Panc1 (cell line): ENCODE results near the gene TCOF1. TPM values are rescaled to one million over a fixed set of nuclear protein-coding genes. Genes with fewer than 3 reads are reported as not detected.

ENCODE experiments used
- ATAC-seq: fragments of 200-7000 bp; cut with Tn5 transposase; 2 replicates; pipeline ENCODE4 v1.9.1; 2020; ENCODE audit warnings: mild to moderate bottlenecking, moderate library complexity
- BruUV-seq: library from RNA; stranded (reverse); fragments of 400-500 nt; replicated peaks from 2 replicates; lab custom pipeline; 2021; lab: Mats Ljungman, UMichigan
- CTCF ChIA-PET: fragments of 300-600 bp; sonication (Branson Sonifier 250); formaldehyde crosslinking; loops from one replicate; lab custom pipeline; 2022; ENCODE audit warnings: antibody characterized with exemption; lab: Charles Lee
- POLR2A ChIA-PET: fragments of 300-600 bp; sonication (Branson Sonifier 250); formaldehyde crosslinking; loops from one replicate; lab custom pipeline; 2022; ENCODE audit warnings: antibody characterized with exemption; lab: Charles Lee
- DNase-seq: peaks from one replicate; pipeline ENCODE4 v3.0.0-alpha.2; 2010; ENCODE audit warnings: low read depth, low spot score
- H3K27ac ChIP-seq: 2 replicates; pipeline ENCODE4 v1.5.1; 2011; ENCODE audit warnings: mild to moderate bottlenecking, low read length, inconsistent platforms
- H3K27me3 ChIP-seq: fragments of 200-500 bp; sonication (Bioruptor generic); 2 replicates; pipeline ENCODE4 v1.6.0; 2014; ENCODE audit warnings: low read length, inconsistent platforms; ENCODE audit not compliant: control insufficient read depth, insufficient read depth
- H3K36me3 ChIP-seq: fragments of 200-500 bp; sonication (Bioruptor generic); 2 replicates; pipeline ENCODE4 v1.5.1; 2014; ENCODE audit warnings: inconsistent platforms, mild to moderate bottlenecking, low read length, moderate library complexity; ENCODE audit not compliant: control insufficient read depth, insufficient read depth
- H3K4me1 ChIP-seq: 2 replicates; pipeline ENCODE4 v1.5.1; 2011; ENCODE audit warnings: inconsistent platforms, mild to moderate bottlenecking, low read length, moderate library complexity; ENCODE audit not compliant: control insufficient read depth, insufficient read depth
- H3K4me3 ChIP-seq, 2 experiments: 2 replicates each; pipeline ENCODE4 v1.5.1; 2011 to 2012; ENCODE audit warnings: low read depth in 2 of 2, low read length in 2 of 2, mild to moderate bottlenecking in 2 of 2, inconsistent platforms in 1 of 2, moderate library complexity in 1 of 2
- H3K9me3 ChIP-seq: fragments of 200-500 bp; sonication (Bioruptor generic); 2 replicates; pipeline ENCODE4 v1.5.1; 2014; ENCODE audit warnings: low read depth, mild to moderate bottlenecking, inconsistent platforms, low read length, moderate library complexity; ENCODE audit not compliant: control insufficient read depth, insufficient read depth
- POLR2AphosphoS5 ChIP-seq: IDR thresholded peaks from 2 replicates; pipeline ENCODE4 v1.6.1; 2012; ENCODE audit warnings: mild to moderate bottlenecking, low read depth, low read length, moderate library complexity
- SIN3A ChIP-seq: IDR thresholded peaks from 2 replicates; pipeline ENCODE4 v1.6.1; 2012; ENCODE audit warnings: low read depth, mild to moderate bottlenecking, low read length, moderate library complexity, borderline replicate concordance; ENCODE audit not compliant: insufficient read depth
- TCF7L2 ChIP-seq: IDR thresholded peaks from 2 replicates; pipeline ENCODE4 v1.6.1; 2011; ENCODE audit warnings: mild to moderate bottlenecking, low read depth, low read length, inconsistent platforms
- in situ Hi-C: cut with HindIII; loops from 2 replicates; pipeline ENCODE4 v1.10.0; 2016; ENCODE audit warnings: low sequenced_read_pairs, low pct_unique_long_range_greater_than_20kb
- intact Hi-C: fragments of 100-400 bp; cut with micrococcal nuclease; formaldehyde crosslinking; loops from one replicate; pipeline ENCODE4 v1.10.0; 2022; ENCODE audit not compliant: unreplicated experiment
- total RNA-seq: library from RNA; stranded (reverse); gene quantifications from one replicate; pipeline ENCODE4 v1.2.1, GENCODE V29; 2021; ENCODE audit not compliant: unreplicated experiment
- TF ChIP-seq, protein P1 (sequence below), 2 experiments: IDR thresholded peaks; 2 replicates each; pipeline ENCODE4 v1.6.1; 2011 to 2012; ENCODE audit warnings: low read depth in 2 of 2, control low read depth in 1 of 2, low read length in 1 of 2, mild to moderate bottlenecking in 1 of 2, moderate library complexity in 1 of 2; ENCODE audit not compliant: insufficient read depth in 1 of 2
- TF ChIP-seq, protein P2 (sequence below): fragments of 450-650 bp; IDR thresholded peaks from 2 replicates; pipeline ENCODE4 v1.5.1; 2017; ENCODE audit warnings: mild to moderate bottlenecking

The TCOF1 gene
- total RNA-seq, 1 experiment from 2014 or later, result 92.8 TPM

DNA sequence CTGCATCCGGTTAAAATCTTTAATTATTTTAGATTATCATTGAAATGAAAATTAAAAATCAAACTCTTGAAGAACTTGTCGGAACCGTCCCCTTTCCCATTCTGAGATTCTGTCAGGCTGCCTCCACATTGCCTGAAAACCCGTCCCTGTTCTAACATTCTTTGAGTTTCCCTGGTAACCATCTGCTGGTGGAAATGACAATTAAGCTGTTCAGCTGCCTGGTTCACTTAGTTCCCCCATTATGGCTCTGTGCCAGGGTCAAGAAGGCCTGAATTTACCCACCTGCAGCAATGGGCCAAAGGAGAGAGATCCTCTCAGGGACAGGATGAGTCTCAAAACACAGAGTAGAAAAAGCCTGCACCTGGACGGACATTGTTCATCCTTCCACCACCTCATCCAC lies 11.8 kb upstream of the TCOF1 start:
- ATAC-seq (no peak), DNase-seq (no peak)
- no peaks in the 10 kb centered on the region for H3K27me3 ChIP-seq
- no peaks in the 10 kb centered on the region for H3K36me3 ChIP-seq
- peaks cover 14% of the 10 kb centered on the region for H3K4me1 ChIP-seq
- CTCF ChIA-PET, result interaction anchor here (0.7 kb wide), 1 partner anchor 91 kb away, joined by 6 read pairs; no protein-coding TSS in a partner anchor
- H3K9me3 ChIP-seq, result no peaks in the 10 kb centered on the region
- intact Hi-C loops, result no loop called here
- H3K27ac ChIP-seq, result no peak overlapping the region
- POLR2A ChIA-PET, result no interaction called here
- H3K4me3 ChIP-seq, result no peak overlapping the region
- BruUV-seq, result no TSS peak
- in situ Hi-C loops, result no loop called here
- no peak for TF ChIP-seq TCF7L2
- TF ChIP-seq, protein P1, sequence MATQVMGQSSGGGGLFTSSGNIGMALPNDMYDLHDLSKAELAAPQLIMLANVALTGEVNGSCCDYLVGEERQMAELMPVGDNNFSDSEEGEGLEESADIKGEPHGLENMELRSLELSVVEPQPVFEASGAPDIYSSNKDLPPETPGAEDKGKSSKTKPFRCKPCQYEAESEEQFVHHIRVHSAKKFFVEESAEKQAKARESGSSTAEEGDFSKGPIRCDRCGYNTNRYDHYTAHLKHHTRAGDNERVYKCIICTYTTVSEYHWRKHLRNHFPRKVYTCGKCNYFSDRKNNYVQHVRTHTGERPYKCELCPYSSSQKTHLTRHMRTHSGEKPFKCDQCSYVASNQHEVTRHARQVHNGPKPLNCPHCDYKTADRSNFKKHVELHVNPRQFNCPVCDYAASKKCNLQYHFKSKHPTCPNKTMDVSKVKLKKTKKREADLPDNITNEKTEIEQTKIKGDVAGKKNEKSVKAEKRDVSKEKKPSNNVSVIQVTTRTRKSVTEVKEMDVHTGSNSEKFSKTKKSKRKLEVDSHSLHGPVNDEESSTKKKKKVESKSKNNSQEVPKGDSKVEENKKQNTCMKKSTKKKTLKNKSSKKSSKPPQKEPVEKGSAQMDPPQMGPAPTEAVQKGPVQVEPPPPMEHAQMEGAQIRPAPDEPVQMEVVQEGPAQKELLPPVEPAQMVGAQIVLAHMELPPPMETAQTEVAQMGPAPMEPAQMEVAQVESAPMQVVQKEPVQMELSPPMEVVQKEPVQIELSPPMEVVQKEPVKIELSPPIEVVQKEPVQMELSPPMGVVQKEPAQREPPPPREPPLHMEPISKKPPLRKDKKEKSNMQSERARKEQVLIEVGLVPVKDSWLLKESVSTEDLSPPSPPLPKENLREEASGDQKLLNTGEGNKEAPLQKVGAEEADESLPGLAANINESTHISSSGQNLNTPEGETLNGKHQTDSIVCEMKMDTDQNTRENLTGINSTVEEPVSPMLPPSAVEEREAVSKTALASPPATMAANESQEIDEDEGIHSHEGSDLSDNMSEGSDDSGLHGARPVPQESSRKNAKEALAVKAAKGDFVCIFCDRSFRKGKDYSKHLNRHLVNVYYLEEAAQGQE (IDR thresholded peaks at IDR 0.05; ENCODE audit: insufficient read depth in 1 of 2, low read depth in 2 of 2, low read length in 1 of 2), result no peak
- TF ChIP-seq, protein P2, sequence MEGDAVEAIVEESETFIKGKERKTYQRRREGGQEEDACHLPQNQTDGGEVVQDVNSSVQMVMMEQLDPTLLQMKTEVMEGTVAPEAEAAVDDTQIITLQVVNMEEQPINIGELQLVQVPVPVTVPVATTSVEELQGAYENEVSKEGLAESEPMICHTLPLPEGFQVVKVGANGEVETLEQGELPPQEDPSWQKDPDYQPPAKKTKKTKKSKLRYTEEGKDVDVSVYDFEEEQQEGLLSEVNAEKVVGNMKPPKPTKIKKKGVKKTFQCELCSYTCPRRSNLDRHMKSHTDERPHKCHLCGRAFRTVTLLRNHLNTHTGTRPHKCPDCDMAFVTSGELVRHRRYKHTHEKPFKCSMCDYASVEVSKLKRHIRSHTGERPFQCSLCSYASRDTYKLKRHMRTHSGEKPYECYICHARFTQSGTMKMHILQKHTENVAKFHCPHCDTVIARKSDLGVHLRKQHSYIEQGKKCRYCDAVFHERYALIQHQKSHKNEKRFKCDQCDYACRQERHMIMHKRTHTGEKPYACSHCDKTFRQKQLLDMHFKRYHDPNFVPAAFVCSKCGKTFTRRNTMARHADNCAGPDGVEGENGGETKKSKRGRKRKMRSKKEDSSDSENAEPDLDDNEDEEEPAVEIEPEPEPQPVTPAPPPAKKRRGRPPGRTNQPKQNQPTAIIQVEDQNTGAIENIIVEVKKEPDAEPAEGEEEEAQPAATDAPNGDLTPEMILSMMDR, result no peak
- no peak for TF ChIP-seq POLR2AphosphoS5
- no peak for TF ChIP-seq SIN3A

DNA sequence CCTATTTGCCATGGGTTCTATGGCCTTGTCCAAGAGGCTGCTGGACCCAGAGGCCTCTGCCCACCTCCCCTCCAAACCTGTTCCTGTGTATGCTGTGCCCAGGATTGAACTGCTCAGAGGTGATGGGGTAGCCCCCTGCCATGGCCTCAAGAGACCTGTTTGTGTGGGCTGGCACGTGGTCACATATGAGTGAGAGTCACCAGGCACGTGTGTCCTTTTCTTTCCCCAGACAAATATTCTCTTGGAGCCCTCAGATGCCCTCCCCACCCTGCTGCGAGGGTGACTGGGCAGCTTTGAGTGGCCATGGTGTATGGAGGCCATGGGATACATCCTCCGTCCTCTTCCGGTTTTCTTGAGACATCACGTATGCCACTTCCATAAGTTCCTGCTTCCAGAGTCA lies 10.9 kb upstream of the TCOF1 start:
- TF ChIP-seq POLR2AphosphoS5, result no peak
- TF ChIP-seq, protein P2, result no peak
- TF ChIP-seq SIN3A, result no peak
- TF ChIP-seq, protein P1 (IDR thresholded peaks at IDR 0.05; ENCODE audit: insufficient read depth in 1 of 2, low read depth in 2 of 2, low read length in 1 of 2), result no peak
- no peak for TF ChIP-seq TCF7L2
- CTCF ChIA-PET, result no interaction called here
- POLR2A ChIA-PET, result no interaction called here
- ATAC-seq (no peak), DNase-seq (no peak)
- no peak overlapping the region for H3K27ac ChIP-seq
- H3K4me1 ChIP-seq, result peaks cover 17% of the 10 kb centered on the region
- no peaks in the 10 kb centered on the region for H3K27me3 ChIP-seq
- BruUV-seq, result no TSS peak
- no peak overlapping the region for H3K4me3 ChIP-seq
- no peaks in the 10 kb centered on the region for H3K9me3 ChIP-seq
- no peaks in the 10 kb centered on the region for H3K36me3 ChIP-seq
- intact Hi-C loops (no loop called here), in situ Hi-C loops (no loop called here)
